GM21529 (cell line): ENCODE measurements around the gene MAP2.

Experiments used
- ATAC-seq: cut with Tn5 transposase; IDR thresholded peaks from one replicate; pipeline ENCODE4 v1.9.1; 2021; ENCODE audit not compliant: unreplicated experiment

The MAP2 gene

DNA sequence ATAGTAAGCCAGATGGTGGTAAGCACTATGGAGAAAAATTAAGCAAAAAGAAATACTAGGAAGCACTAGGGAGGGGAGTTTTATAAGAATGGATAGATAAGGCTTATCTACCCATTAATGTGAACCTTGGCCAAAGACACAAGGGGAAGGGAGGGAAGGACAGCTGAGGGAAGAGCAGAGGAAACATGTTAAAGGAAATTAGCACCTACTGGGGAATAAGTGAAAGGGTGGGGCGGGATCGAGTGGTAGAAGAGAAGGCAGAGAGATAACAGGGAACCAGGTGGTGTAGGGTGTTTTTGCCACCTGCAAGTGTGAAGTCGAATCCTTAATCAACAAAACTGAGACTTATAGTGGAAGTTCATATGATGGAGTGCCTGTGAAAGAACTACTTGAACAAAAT is 349.5 kb downstream of the MAP2 start:
- ATAC-seq = no peak
